Skeletal muscle tissue (tissue), 1 donor: ENCODE data around the gene TMEM212. TPM values are rescaled to one million over a fixed set of nuclear protein-coding genes. Genes with fewer than 3 reads are reported as not detected.

Experiments used
- total RNA-seq: library from RNA; depleted of rRNA; stranded (reverse); fragments of >200 nt; gene quantifications from one replicate; pipeline ENCODE4 v1.2.3, GENCODE V29; 2014

Gene TMEM212
- total RNA-seq, 1 donor from 2014 or later: not detected

Other genes starting within 250 kb of the TMEM212 start
- gene PLD1, start 32.9 kb upstream of the TMEM212 start, total RNA-seq: 31.3 TPM
- gene FNDC3B, start 196.2 kb downstream of the TMEM212 start, total RNA-seq: 140 TPM